ENCODE data around the gene TAS2R40.

TAS2R40 gene

DNA sequence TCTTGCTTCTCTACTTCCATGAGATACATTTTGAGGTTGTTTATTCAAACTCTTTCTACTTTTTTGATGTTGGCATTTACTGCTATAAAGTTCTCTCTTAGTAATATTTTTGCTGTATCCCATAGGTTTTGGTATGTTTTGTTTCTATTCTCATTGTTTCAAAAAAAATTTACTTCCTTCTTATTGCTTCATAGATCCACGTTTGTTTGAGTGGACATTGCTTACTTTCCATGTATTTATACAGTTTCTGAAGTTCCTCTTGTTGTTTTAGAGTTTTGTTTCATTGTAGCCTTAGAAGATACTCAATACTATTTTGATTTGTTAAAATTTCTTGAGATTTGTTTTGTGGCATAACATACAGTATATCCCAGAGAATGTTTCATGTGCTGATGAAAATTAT is 13.7 kb downstream of the TAS2R40 start:
- Mint-ChIP-seq H3K27me3 (no peaks in the 10 kb centered on the region), H3K36me3 (ENCODE audit: low read depth) (no peaks in the 10 kb centered on the region), H3K9me3 (peaks cover 21% of the 10 kb centered on the region), H3K27ac (no peak overlapping the region), H3K4me3 (no peak overlapping the region), H3K4me1 (ENCODE audit: low read depth) (peaks cover 5% of the 10 kb centered on the region)
- no peak for DNase-seq

DNA sequence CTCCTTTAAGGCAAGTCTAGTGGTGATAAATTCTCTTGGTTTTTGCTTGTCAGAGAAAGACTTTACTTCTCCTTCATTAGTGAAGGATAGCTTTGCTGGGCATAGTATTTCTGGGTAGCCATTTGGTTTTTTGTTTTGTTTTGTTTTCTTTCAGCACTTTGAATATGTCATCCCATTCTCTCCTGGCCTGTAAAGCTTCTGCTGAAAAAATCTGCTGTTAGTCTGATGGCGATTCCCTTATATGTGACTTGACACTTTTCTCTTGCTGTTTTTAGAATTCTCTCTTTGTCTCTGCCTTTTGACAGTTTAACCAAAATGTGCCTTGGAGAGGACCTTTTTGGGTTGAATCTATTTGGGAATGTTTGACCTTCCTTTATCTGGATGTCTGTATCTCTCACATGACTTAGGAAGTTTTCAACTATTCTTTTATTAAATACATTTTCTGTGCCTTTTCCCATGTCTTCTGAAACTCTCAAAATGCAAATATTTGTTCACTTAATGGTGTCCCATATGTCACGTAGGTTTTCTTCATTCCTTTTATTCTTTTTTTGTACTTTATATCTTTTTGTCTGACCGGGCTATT is 14.7 kb downstream of the TAS2R40 start:
- Mint-ChIP-seq H3K27me3 (no peaks in the 10 kb centered on the region), H3K4me3 (no peak overlapping the region), H3K27ac (no peak overlapping the region), H3K9me3 (peaks cover 21% of the 10 kb centered on the region), H3K36me3 (ENCODE audit: low read depth) (no peaks in the 10 kb centered on the region), H3K4me1 (ENCODE audit: low read depth) (peaks cover 10% of the 10 kb centered on the region)
- no peak for DNase-seq

DNA sequence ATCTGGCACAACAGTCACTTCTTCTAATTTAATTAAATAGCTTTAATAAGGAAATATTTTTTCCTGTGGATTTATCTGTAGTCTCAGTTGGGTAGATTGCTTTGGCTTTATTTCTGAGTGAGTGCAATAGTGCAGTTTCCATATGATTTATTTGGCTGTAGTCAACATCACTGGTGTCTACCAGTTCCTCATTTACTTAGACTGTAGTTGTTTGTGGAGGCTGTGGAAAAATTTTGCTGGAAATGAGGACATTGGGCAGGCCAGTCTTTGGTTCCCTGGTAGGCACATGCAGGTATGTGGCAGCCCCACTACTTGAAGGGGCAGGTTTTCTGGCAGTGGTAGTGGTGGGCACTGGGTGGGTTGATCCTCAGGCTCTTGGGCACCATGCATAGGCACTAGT is 15.5 kb downstream of the TAS2R40 start:
- Mint-ChIP-seq H3K27me3 (no peaks in the 10 kb centered on the region), H3K4me3 (no peak overlapping the region), H3K4me1 (ENCODE audit: low read depth) (peaks cover 10% of the 10 kb centered on the region), H3K36me3 (ENCODE audit: low read depth) (no peaks in the 10 kb centered on the region), H3K9me3 (peaks cover 21% of the 10 kb centered on the region), H3K27ac (no peak overlapping the region)
- DNase-seq = no peak

DNA sequence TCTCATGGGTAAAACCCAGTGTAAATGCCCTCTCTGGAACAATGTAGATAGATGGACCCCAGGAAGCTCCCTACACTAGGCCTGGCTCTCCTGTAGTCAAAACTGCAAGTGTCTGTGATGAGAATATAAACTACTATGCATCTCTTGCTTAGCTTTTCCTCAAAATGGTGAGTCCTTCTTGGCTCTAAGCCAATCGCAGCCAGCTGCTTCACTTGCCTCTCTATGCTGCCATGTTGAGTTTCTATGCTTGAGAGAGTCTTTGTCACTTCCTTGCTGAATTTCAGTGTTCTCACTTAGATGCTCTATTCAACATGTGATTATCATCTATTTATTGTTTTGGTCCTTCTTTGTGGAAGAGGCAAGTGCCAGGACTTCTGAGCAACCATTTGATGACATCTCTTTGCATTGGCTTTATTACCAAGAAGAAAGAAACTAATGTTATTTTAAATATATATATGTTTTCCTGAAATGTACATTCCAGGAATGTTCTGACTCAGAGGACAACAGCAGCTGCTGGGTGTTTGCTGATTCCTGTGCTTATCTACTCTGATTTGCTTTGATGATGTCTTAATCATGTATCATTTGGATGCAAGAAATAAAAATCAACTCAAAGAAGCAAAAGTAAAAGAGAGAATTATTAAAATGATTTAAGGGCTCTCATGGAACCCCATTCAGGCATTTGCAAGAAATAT is 16.6 kb downstream of the TAS2R40 start:
- Mint-ChIP-seq H3K9me3 (peaks cover 21% of the 10 kb centered on the region), H3K27ac (no peak overlapping the region), H3K4me3 (no peak overlapping the region), H3K36me3 (ENCODE audit: low read depth) (no peaks in the 10 kb centered on the region), H3K4me1 (ENCODE audit: low read depth) (peaks cover 11% of the 10 kb centered on the region), H3K27me3 (no peaks in the 10 kb centered on the region)
- DNase-seq = no peak

DNA sequence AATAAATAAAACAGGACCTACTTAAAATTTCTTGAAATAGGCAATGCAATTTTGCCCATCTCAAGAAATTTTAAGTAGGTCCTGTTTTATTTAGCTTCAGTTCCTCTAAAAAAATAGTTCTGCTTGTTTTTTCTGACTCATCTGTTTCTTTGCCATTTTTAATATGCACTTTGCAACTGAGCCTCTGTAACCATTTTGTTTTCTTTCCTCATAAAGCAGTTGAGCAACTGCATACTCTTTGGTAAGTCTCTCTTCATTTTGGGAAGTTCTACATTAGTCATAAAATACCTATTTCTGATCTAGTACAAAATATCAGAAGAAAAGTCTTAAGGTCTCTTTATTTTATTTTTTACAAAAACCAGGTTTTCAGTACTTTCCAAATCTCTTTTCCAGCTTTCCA is 18.0 kb downstream of the TAS2R40 start:
- H3K4me3 Mint-ChIP-seq = no peak overlapping the region
- peaks cover 24% of the 10 kb centered on the region for H3K4me1 Mint-ChIP-seq (ENCODE audit: low read depth)
- no peak for DNase-seq
- H3K27ac Mint-ChIP-seq = peak overlapping the region; percentile 41
- H3K9me3 Mint-ChIP-seq = peaks cover 21% of the 10 kb centered on the region
- no peaks in the 10 kb centered on the region for H3K36me3 Mint-ChIP-seq (ENCODE audit: low read depth)
- no peaks in the 10 kb centered on the region for H3K27me3 Mint-ChIP-seq

DNA sequence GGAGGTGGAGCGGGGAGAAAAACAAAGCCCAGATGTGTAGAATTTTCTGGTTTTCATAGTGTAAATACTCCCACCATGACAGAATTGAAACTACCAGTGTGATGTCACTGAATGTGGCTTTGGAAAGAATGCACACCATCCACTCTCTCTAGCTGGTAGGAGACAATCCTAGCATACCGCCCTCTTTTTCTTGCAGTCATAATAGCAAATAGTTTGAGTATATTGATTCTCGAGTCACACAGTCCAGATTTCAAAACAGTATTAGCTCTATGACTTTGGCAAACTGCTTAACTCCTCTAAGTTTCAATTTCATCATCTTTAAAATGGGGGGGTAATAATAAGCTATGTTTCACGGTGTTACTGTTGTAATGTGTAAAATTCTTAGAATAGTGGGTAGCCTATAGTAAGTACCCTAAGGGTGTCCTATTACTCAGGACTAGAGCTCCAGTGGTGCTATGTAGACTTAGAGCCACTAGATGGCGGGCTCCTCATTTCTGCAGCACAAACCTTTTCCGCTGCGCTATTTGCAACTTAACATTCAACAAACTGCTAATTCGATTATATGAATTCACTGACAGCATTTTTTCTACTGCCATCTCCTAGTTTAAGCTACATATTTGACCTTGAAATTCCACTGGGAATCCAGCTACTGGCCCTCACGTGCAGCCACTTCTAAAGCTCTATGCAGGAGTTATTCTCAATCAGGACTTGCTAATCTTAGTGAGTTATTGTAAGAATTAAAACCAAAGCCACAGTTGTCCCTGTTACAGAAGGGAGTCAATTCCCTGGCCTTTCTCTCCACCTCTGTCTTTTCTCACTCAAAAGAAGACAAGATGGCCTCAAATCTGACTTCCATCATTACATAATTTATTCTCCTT is 18.7 kb downstream of the TAS2R40 start:
- peaks cover 31% of the 10 kb centered on the region for H3K4me1 Mint-ChIP-seq (ENCODE audit: low read depth)
- H3K27me3 Mint-ChIP-seq = no peaks in the 10 kb centered on the region
- peaks cover 17% of the 10 kb centered on the region for H3K9me3 Mint-ChIP-seq
- peak; percentile 64 for DNase-seq
- H3K36me3 Mint-ChIP-seq (ENCODE audit: low read depth) = no peaks in the 10 kb centered on the region
- H3K27ac Mint-ChIP-seq = peak overlapping the region; percentile 41
- H3K4me3 Mint-ChIP-seq = no peak overlapping the region

DNA sequence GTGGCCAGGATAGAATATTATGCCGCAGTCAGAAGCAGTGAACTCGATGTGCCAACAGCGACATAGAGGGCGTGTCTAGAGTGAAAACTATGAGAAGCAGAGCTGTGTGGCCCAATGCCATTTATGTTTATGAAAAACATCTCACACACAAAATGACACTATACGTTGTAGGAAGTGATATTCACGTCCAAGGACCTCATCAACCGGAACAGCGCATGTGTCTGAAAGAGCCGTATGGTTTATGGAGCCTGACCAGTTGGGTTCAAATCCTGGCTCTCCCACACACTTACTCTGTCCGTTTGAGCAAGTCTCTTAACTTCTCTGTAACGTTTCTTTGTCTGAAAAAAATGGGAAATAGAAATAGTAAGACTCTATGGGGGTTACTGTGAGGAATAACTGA is 20.5 kb downstream of the TAS2R40 start:
- Mint-ChIP-seq H3K9me3 (peaks cover 2% of the 10 kb centered on the region), H3K27me3 (no peaks in the 10 kb centered on the region), H3K27ac (no peak overlapping the region), H3K4me1 (ENCODE audit: low read depth) (peaks cover 48% of the 10 kb centered on the region), H3K36me3 (ENCODE audit: low read depth) (no peaks in the 10 kb centered on the region), H3K4me3 (no peak overlapping the region)
- DNase-seq = no peak

DNA sequence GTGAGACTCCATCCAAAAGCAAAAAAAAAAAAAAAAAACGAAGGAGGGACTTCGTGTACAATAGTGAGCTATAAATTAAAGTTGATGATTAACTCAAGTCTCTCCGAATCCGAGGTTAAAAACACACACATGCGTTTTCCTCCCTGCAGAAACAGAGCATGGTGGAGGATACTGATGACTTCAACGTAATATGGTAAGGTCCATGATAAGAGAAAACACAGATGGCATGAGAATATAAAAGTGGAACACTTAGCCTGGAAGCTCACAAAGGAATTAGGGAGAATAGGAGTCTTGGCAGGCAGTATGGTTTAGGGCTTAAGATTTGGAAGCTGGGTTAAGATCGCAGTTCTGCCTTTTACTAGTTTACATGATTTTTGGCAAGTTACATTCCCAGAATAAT is 21.3 kb downstream of the TAS2R40 start:
- Mint-ChIP-seq H3K4me3 (no peak overlapping the region), H3K9me3 (no peaks in the 10 kb centered on the region), H3K27ac (no peak overlapping the region), H3K36me3 (ENCODE audit: low read depth) (no peaks in the 10 kb centered on the region), H3K4me1 (ENCODE audit: low read depth) (peaks cover 52% of the 10 kb centered on the region), H3K27me3 (no peaks in the 10 kb centered on the region)
- DNase-seq = no peak

DNA sequence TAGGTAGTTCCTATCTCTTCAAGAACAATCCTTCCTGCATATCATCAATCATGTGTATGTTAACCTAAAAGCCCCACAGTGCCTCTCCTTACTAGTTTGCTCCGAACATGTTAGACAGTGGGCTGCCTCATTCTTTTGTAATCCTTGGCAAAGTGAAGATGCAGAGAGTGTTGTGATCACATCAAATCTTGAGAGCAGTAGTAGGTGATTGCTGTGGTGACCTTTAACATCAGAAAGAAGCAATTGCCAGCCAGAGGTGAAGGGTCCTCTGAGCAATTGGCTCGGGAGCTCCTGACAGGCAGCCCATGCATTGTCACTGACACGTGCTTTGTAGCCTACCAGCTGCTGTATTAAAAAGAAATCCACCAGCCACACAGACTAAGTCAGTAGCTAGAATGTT is 21.8 kb downstream of the TAS2R40 start:
- Mint-ChIP-seq H3K4me1 (ENCODE audit: low read depth) (peaks cover 56% of the 10 kb centered on the region), H3K4me3 (no peak overlapping the region), H3K27ac (no peak overlapping the region), H3K27me3 (no peaks in the 10 kb centered on the region), H3K36me3 (ENCODE audit: low read depth) (no peaks in the 10 kb centered on the region), H3K9me3 (no peaks in the 10 kb centered on the region)
- DNase-seq = no peak

DNA sequence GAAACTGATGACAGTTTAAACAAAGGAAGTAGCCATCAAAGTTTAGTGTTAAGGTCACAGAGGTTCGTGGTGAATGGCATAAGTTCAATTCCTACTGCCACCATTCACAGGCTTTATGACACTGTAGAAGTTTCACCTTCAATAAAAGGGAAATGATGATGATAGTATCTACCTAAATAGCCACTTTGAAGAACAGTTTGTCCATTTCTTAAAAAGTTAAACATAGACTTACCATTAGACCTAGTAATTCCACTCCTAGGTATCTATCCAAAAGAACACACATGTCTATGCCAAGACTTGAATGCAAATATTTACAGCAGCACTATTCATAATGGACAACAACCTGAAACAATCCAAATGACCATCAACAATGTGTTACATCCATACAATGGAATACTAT is 22.5 kb downstream of the TAS2R40 start:
- H3K4me1 Mint-ChIP-seq (ENCODE audit: low read depth) = peaks cover 63% of the 10 kb centered on the region
- peaks cover 2% of the 10 kb centered on the region for H3K36me3 Mint-ChIP-seq (ENCODE audit: low read depth)
- DNase-seq = no peak
- H3K4me3 Mint-ChIP-seq = no peak overlapping the region
- no peaks in the 10 kb centered on the region for H3K27me3 Mint-ChIP-seq
- peaks cover 2% of the 10 kb centered on the region for H3K9me3 Mint-ChIP-seq
- no peak overlapping the region for H3K27ac Mint-ChIP-seq

DNA sequence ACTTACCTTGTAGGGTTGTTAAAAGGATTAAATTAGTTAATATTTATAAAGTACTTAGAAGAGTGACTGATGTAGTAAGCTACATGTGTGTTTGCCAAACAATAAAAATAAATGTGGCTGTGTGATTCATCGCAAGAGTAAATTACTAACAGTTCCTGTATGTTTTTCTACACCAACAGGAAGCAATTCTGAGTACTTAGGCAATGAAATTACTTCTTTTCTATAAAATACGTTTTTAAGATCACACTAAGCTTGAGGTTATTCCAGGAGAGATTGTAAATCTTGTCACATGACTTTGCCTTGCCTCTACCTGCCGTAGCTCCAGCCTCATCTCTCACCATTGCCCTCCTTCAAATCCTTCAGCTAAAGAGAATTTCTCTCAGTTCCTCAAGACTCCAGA is 23.3 kb downstream of the TAS2R40 start:
- Mint-ChIP-seq H3K36me3 (ENCODE audit: low read depth) (peaks cover 2% of the 10 kb centered on the region), H3K27me3 (no peaks in the 10 kb centered on the region), H3K4me3 (no peak overlapping the region), H3K9me3 (peaks cover 2% of the 10 kb centered on the region), H3K27ac (peak overlapping the region; percentile 74), H3K4me1 (ENCODE audit: low read depth) (peaks cover 69% of the 10 kb centered on the region)
- no peak for DNase-seq

DNA sequence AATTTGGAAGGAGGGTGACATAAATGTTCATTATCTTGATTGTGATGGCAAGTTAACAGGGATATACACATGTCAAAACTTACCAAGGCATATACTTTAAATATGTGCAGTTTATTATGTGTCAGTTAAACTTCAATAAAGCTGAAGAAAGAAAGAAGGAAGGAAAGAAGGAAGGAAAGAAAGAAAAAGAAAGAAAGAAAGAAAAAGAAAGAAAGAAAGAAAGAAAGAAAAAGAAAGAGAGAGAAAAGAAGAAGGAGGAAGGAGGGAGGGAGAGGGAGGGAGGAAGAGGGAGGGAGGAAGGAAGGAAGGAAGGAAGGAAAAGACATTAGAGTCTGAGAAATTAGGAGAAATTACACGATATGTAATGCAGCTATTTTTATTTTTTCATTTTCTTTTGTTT is 25.5 kb downstream of the TAS2R40 start:
- Mint-ChIP-seq H3K27ac (no peak overlapping the region), H3K4me3 (no peak overlapping the region), H3K9me3 (peaks cover 2% of the 10 kb centered on the region), H3K4me1 (ENCODE audit: low read depth) (peaks cover 81% of the 10 kb centered on the region), H3K27me3 (no peaks in the 10 kb centered on the region), H3K36me3 (ENCODE audit: low read depth) (peaks cover 6% of the 10 kb centered on the region)
- DNase-seq = no peak

DNA sequence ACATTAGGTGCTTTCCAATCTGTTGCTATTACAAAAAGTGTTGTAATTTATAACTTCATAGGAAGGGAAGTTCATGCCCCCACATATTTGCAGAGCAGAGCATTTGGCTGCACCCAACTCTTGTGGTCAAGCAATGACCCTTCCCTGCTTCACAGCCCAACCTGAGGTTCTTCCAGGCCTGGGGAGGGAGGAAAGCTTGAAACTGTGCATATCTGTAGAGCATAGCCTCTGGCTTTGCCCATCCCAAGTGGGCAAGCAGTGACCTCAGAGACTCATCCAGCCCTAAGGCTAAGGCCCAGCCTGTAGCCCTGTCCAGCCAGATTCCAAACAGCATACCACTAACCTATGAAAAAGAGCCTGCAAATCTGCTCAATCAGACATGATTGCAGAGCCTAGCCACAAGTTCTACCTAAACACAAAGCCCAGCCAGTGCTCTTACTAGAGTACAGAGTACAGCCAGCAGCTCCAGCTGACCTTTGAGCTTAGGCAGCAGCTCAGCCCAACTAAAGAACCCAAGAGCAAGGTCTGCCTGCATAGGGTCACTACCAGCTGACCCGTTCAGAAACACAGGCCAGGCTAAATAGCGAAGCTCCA is 27.0 kb downstream of the TAS2R40 start:
- Mint-ChIP-seq H3K36me3 (ENCODE audit: low read depth) (peaks cover 10% of the 10 kb centered on the region), H3K27ac (peak overlapping the region; percentile 14), H3K4me3 (no peak overlapping the region), H3K4me1 (ENCODE audit: low read depth) (peaks cover 86% of the 10 kb centered on the region), H3K27me3 (no peaks in the 10 kb centered on the region), H3K9me3 (peaks cover 7% of the 10 kb centered on the region)
- DNase-seq = no peak

DNA sequence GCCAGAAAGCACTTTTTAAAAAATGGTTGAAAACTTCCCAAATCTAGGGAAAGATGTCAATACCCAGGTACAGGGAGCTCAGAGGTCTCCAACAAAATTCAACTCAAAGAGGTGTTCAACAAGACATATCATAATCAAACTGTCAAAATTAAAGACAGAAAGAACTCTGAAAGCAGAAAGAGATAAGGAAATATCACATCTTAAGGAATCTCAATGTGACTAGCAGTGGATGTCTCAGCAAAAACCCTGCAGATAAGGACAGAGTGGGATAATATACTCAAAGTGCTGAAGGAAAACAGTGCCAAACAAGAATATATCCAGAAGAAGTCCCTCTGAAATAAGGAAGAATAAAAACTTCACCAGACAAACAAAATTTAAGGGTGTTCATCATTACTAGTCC is 28.4 kb downstream of the TAS2R40 start:
- no peak for DNase-seq
- Mint-ChIP-seq H3K27ac (peak overlapping the region; percentile 34), H3K9me3 (peaks cover 7% of the 10 kb centered on the region), H3K4me3 (no peak overlapping the region), H3K4me1 (ENCODE audit: low read depth) (peaks cover 82% of the 10 kb centered on the region), H3K27me3 (no peaks in the 10 kb centered on the region), H3K36me3 (ENCODE audit: low read depth) (peaks cover 10% of the 10 kb centered on the region)

Data from activated T-cell treated with anti-CD3 and anti-CD28 coated beads, Interleukin-2, amount 50 U/mL, for 24 hours (primary cell).